PFSK-1 (cell line): ENCODE data around the gene STIM2.
A peak's percentile ranks its signal among the peaks of the same experiment; 100 is the strongest.

ENCODE experiments used
- FOXP2 ChIP-seq: optimal IDR thresholded peaks from 2 replicates; pipeline ENCODE3; 2011; ENCODE audit warnings: borderline replicate concordance, control low read depth, inconsistent platforms; ENCODE audit not compliant: insufficient read depth; ENCODE audit errors: extremely low read length, extremely low read depth
- POLR2AphosphoS5 ChIP-seq: IDR thresholded peaks from 2 replicates; pipeline ENCODE4 v1.6.1; 2012; ENCODE audit warnings: low read depth, mild to moderate bottlenecking, control low read depth, low read length, moderate library complexity
- REST ChIP-seq, 2 experiments: IDR thresholded peaks; 2 replicates each; pipeline versions ENCODE4 v1.6.1 to v1.8.0; 2011 to 2012; ENCODE audit warnings: low read depth in 2 of 2, low read length in 2 of 2, control low read depth in 1 of 2, inconsistent platforms in 1 of 2, mild to moderate bottlenecking in 1 of 2, moderate library complexity in 1 of 2; ENCODE audit not compliant: insufficient read depth in 1 of 2
- SIN3A ChIP-seq: IDR thresholded peaks from 2 replicates; pipeline ENCODE4 v1.6.1; 2012; ENCODE audit warnings: mild to moderate bottlenecking, low read length, moderate library complexity, borderline replicate concordance; ENCODE audit not compliant: insufficient read depth
- TAF1 ChIP-seq: IDR thresholded peaks from 2 replicates; pipeline ENCODE4 v1.6.1; 2012; ENCODE audit warnings: low read length, control low read depth, borderline replicate concordance; ENCODE audit not compliant: insufficient read depth

STIM2 gene

GRCh38 chr4:26936284-26937065, 75.8 kb downstream of the STIM2 start:
- TF ChIP-seq SIN3A = 0 out of 2 replicates have a peak, but pooled peaks have one; percentile 28
- TF ChIP-seq TAF1 = no peak

- TF ChIP-seq POLR2AphosphoS5 (no peak), REST (IDR thresholded peaks at IDR 0.05; ENCODE audit: insufficient read depth in 1 of 2, low read depth in 2 of 2, low read length in 2 of 2) (no peak)
Observed at GRCh38 chr4:26937139-26937538, 76.5 kb downstream of the STIM2 start.

GRCh38 chr4:26937567-26937966, 76.9 kb downstream of the STIM2 start:
- TF ChIP-seq FOXP2 (no peak), TAF1 (no peak), REST (IDR thresholded peaks at IDR 0.05; ENCODE audit: insufficient read depth in 1 of 2, low read depth in 2 of 2, low read length in 2 of 2) (no peak), POLR2AphosphoS5 (no peak), SIN3A (no peak)

GRCh38 chr4:26938516-26938915, 77.9 kb downstream of the STIM2 start:
- TF ChIP-seq FOXP2 (no peak), SIN3A (no peak), TAF1 (no peak), POLR2AphosphoS5 (no peak)

GRCh38 chr4:26941951-26942350, 81.3 kb downstream of the STIM2 start:
- TF ChIP-seq TAF1 (no peak), POLR2AphosphoS5 (no peak), REST (IDR thresholded peaks at IDR 0.05; ENCODE audit: insufficient read depth in 1 of 2, low read depth in 2 of 2, low read length in 2 of 2) (no peak), FOXP2 (no peak), SIN3A (no peak)

- TF ChIP-seq POLR2AphosphoS5 (no peak), TAF1 (no peak), FOXP2 (no peak), REST (IDR thresholded peaks at IDR 0.05; ENCODE audit: insufficient read depth in 1 of 2, low read depth in 2 of 2, low read length in 2 of 2) (no peak), SIN3A (no peak)
Observed at GRCh38 chr4:26942871-26943270, 82.2 kb downstream of the STIM2 start.
